A549 treated with ZK216348 at 1 μM for 4 hours (cell line): Measurements from ENCODE around the gene PAK6. TPM values are rescaled to one million over a fixed set of nuclear protein-coding genes. Genes with fewer than 3 reads are reported as not detected.

Experiments
- total RNA-seq: library from RNA; stranded (reverse); fragments of 200-300 nt; extraction: Qiagen RNA extraction; gene quantifications from 5 replicates; pipeline ENCODE4 v1.2.3, GENCODE V29; 2022; ENCODE audit warnings: low read depth

The PAK6 gene
- total RNA-seq, result 0.09 to 0.38 TPM (median 0.29 TPM) in 5 replicates

GRCh38 chr15:40238532-40239403 is at the start of gene PAK6:
PAK6 (plus strand) TSS chr15:40239063; CDS start chr15:40264786, 25,723 bp downstream.

GRCh38 chr15:40282869-40283614 is 44.2 kb downstream of the PAK6 start, which contains the start of gene ANKRD63:
ANKRD63 (minus strand) TSS chr15:40283064; CDS start chr15:40282586, 478 bp downstream.

GRCh38 chr15:40307421-40308211 is 68.8 kb downstream of the PAK6 start, which contains the start of gene PLCB2:
PLCB2 (minus strand) TSS chr15:40307935; CDS start chr15:40307672, 263 bp downstream.

GRCh38 chr15:40323239-40323952 is 84.5 kb downstream of the PAK6 start, which contains the start of gene INAFM2:
INAFM2 (plus strand) TSS chr15:40323692; CDS start chr15:40324056, 364 bp downstream.

Other genes with a start within 250 kb of the PAK6 start
- gene SRP14, start 199.9 kb upstream of the PAK6 start, total RNA-seq, result 252 to 284 TPM (median 254 TPM) in 5 replicates
- 0.87 to 1.6 TPM (median 1.1 TPM) in 5 replicates for gene BMF, start 130.2 kb upstream of the PAK6 start, total RNA-seq
- gene BUB1B, start 78.0 kb upstream of the PAK6 start, total RNA-seq, result 26.5 to 37.3 TPM (median 28.9 TPM) in 5 replicates
- gene ANKRD63, start 44.0 kb downstream of the PAK6 start, total RNA-seq, result 0.21 to 0.67 TPM (median 0.35 TPM) in 4 of 5 replicates, not detected in the other
- gene PLCB2, start 68.9 kb downstream of the PAK6 start, total RNA-seq, result 0.55 to 1.2 TPM (median 1.1 TPM) in 5 replicates
- 4.1 to 8.1 TPM (median 5.3 TPM) in 5 replicates for gene INAFM2, start 84.6 kb downstream of the PAK6 start, total RNA-seq
- gene CCDC9B, start 101.9 kb downstream of the PAK6 start, total RNA-seq, result 17.9 to 24.7 TPM (median 19.2 TPM) in 5 replicates
- not detected in 5 replicates for gene PHGR1, start 112.0 kb downstream of the PAK6 start, total RNA-seq
- 0.25 to 3.3 TPM (median 1.6 TPM) in 5 replicates for gene DISP2, start 119.2 kb downstream of the PAK6 start, total RNA-seq
- 43.5 to 65.7 TPM (median 44.9 TPM) in 5 replicates for gene KNSTRN, start 143.7 kb downstream of the PAK6 start, total RNA-seq
- 8.7 to 13.0 TPM (median 11.9 TPM) in 5 replicates for gene IVD, start 166.7 kb downstream of the PAK6 start, total RNA-seq
- gene BAHD1, start 201.9 kb downstream of the PAK6 start, total RNA-seq, result 9.1 to 12.4 TPM (median 11.5 TPM) in 5 replicates
- gene CHST14, start 231.9 kb downstream of the PAK6 start, total RNA-seq, result 13.0 to 21.4 TPM (median 18.1 TPM) in 5 replicates